GM19023 (cell line): ENCODE data around the gene CCDC196.
A peak's percentile ranks its signal among the peaks of the same experiment; 100 is the strongest.
"Not testable (repeated sequence)": the region's sequence is repeated elsewhere in the genome, so short reads cannot be mapped to it uniquely, and the experiment has no call there.

Experiments
- ATAC-seq: cut with Tn5 transposase; IDR thresholded peaks from one replicate; pipeline ENCODE4 v1.9.1; 2021; ENCODE audit warnings: mild to moderate bottlenecking, moderate library complexity; ENCODE audit not compliant: unreplicated experiment

The CCDC196 gene

DNA sequence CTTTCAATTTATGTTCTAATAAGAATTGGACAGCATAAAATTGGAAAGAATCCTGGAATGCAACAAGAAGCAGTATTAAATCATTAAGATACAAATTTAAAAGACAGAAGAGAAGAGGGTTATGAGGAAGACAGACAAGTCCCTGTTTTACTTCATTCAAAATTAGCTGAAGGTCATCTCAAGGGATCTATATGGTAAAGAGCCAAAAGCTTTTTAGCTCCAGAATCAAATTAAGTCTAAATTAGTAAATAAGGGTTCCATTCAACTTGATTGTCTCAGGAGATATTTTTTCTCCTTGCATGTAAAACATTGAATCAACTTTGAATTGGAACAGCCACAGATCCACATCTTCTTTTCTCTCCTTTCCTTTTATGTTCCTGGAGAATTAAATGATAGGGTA, 7.6 kb downstream of the CCDC196 start:
- ATAC-seq: no peak

GRCh38 chr14:66495218-66496098, 9.3 kb downstream of the CCDC196 start:
- ATAC-seq: peak; percentile 64

- no peak for ATAC-seq
Observed at GRCh38 chr14:66496188-66496807, 10.1 kb downstream of the CCDC196 start.

- no peak for ATAC-seq
Observed at GRCh38 chr14:66496911-66497310, 10.7 kb downstream of the CCDC196 start.

- no peak for ATAC-seq
Observed at GRCh38 chr14:66498311-66498710, 12.1 kb downstream of the CCDC196 start.

DNA sequence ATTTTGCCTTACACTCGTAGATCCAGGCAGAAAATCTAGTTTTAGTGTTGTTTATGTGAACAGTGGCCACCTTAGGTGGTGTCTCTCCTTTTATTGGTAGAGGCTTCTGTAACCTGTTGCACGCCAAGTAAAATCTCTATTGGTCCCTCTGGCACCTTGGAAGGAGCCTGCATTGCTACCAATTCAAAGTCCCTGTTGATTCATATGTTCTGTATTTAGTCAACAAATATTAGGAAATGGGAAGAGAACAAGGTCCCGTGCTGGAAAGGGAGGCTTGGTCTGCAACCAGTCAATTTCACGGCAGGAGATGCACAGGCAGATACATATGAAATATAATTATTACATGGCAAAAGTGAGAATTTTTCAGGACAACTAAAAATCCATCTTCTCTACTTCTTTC, 15.4 kb downstream of the CCDC196 start:
- no peak for ATAC-seq

GRCh38 chr14:66502836-66503235, 16.7 kb downstream of the CCDC196 start:
- not testable (repeated sequence) for ATAC-seq

GRCh38 chr14:66503532-66503931, 17.4 kb downstream of the CCDC196 start:
- no peak for ATAC-seq

GRCh38 chr14:66507181-66507721, 21.1 kb downstream of the CCDC196 start:
- ATAC-seq: peak; percentile 20

DNA sequence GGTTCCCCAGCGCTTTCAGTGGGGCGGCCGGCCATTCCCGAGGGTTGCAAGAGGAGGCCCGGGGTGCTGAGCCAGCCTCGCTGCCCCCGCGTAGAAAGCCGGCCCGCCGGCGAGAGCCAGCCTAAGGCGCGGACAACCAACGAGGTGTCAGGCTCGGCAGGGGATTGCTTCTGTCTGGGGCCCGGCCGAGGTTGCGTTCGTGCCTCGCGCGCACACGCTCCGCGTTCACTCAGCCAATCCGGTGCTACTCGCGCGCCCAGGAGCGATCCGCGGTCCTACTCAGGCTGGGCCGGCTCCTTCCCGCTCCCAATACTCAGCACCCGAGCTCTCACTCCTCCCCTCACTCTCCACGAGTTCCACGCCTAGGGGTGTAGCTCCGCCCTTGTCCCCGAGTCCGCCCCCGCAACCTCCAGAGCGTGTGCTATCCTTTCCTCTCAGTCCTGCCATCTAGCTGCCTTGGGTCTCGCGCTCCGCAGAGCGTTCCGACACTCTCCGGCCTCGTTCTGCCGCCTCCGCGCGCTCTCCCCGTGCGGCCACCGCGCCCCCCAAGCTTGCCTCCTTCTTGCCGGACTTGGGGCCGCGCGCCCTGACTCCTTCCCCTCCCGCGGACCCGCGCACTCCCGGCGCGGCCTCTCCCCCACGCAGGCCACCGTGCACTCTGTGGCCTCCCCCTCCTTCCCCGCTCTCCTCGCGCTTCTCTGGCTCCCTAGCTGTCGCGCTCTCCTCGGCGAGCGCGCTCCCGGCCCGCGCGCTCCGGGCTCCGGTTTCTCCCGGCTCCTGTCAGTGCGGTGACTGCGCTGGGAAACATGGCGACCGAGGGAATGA, 21.8 kb downstream of the CCDC196 start, which contains the start of gene GPHN:
Gene GPHN (plus strand): TSS at position 426 of the 825 bp plus-strand sequence.
- ATAC-seq: peak; percentile 85

DNA sequence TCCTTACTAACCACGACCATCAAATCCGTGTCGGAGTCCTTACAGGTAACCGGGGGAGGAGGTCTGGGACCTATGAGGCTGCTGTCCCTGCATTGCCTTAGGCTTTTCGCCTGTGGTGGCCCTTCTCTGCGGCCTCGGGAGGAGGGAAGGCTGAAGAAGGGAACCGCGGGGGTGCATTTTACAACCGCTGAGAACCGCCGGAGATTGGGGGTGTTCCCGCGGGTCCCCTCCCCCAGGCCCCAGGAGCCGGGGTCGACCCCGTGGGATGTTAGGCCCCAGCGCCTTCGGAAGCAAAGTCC, 22.3 kb downstream of the CCDC196 start:
- no peak for ATAC-seq

GRCh38 chr14:66508846-66509621, 22.9 kb downstream of the CCDC196 start:
- ATAC-seq: peak; percentile 37

- no peak for ATAC-seq
Observed at GRCh38 chr14:66509874-66510273, 23.7 kb downstream of the CCDC196 start.

DNA sequence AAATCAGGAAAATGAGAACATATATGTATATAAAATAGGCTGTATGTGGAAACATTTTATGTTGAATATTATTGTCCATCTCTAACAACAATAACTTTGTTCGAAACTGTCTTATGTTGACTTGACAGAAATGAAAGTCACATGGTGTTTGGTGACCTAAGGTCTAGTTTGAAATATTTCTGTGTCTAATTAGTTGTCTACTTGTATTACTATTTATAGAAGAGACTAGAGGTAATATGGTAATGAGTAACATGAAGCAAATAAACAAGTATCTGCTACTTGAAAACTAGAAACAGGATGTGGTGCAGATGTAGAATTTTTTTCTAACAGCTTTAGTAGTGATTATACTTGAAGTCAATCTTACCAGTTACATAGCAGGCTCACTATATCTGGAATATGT, 25.7 kb downstream of the CCDC196 start:
- ATAC-seq: no peak

- ATAC-seq: no peak
Observed at GRCh38 chr14:66514213-66514612, 28.0 kb downstream of the CCDC196 start.

DNA sequence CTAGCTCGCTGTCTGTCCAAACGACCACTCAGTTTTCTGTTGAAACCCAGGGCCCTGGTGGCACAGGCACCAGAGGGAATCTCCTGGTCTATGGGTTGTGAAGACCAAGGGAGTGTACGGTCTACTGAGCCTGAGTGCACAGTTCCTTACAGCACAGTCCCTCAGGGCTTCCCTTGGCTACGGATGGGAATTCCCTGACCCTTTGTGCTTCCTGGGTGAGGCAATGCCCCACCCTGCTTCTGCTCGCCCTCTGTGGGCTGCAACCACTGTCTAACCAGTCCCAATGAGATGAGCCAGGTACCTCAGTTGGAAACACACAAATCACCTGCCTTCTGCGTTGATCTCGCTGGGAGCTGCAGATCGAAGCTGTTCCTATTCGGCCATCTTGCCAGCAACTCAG, 44.4 kb downstream of the CCDC196 start:
- no peak for ATAC-seq

- no peak for ATAC-seq
Observed at GRCh38 chr14:66539034-66539433, 52.9 kb downstream of the CCDC196 start.

- no peak for ATAC-seq
Observed at GRCh38 chr14:66540038-66540437, 53.9 kb downstream of the CCDC196 start.

DNA sequence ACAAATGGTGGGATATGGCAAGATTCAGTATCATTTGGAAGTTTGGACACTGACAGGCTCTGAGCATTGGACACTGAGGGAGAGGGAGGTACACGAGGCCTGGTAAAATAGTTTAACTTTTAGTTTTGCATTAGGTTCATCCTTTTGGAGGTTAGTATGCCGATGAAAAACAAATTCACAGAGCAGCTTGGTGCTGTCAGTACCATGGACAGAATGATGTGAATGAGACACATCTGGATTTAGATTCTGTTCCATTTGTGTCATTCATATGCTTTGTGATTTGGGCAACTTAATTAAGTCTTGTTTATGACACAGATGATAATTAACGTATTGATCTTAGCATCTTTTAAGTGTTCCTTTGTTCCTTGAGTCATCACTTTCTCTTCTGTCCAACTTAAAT, 55.5 kb downstream of the CCDC196 start:
- no peak for ATAC-seq

DNA sequence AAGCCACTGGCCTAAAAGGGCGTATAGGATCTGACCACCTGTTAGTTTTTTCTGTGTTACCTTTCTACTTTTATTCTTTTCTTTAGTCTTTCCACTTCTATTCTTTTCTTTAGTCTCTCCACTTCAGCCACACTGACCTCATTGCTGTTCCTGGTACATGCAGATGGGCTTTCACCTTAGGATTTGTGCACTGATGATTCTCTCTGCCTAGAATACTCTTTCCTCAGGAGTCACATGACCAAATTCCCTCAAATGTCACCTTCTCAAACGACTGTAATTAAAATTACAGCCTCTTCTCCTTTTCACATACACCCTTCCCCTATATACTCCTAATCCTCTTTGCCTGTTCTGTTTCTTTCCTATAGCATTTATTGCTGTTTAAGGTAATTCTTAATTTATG, 57.8 kb downstream of the CCDC196 start:
- no peak for ATAC-seq

DNA sequence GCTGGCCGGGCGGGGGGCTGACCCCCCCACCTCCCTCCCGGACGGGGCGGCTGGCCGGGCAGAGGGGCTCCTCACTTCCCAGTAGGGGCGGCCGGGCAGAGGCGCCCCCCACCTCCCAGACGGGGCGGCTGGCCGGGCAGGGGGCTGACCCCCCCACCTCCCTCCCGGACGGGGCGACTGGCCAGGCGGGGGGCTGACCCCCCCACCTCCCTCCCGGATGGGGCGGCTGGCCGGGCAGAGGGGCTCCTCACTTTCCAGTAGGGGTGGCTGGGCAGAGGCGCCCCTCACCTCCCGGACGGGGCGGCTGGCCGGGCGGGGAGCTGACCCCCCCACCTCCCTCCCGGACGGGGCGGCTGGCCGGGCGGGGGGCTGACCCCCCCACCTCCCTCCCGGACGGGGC, 59.0 kb downstream of the CCDC196 start:
- not testable (repeated sequence) for ATAC-seq
